Gastrocnemius medialis (tissue), 4 donors: ENCODE measurements around the gene SAMD8. TPM values are rescaled to one million over a fixed set of nuclear protein-coding genes. Genes with fewer than 3 reads are reported as not detected.
A peak's percentile ranks its signal among the peaks of the same experiment; 100 is the strongest.
"Not testable (repeated sequence)": the region's sequence is repeated elsewhere in the genome, so short reads cannot be mapped to it uniquely, and the experiment has no call there.

Experiments
- ATAC-seq, 2 donors: fragments of 150-250 bp; one replicate each; pipeline ENCODE4 v1.9.1; 2016
- DNase-seq, 2 donors: peaks; one replicate each; pipeline ENCODE4 v3.0.0-alpha.2; 2019
- H3K27ac ChIP-seq, 4 donors: fragments of 200-600 bp; sonication (generic); 1 replicate in 1 of 4; 2 replicates in 3 of 4; pipeline ENCODE4 v1.5.1; 2016 to 2018; ENCODE audit warnings: mild to moderate bottlenecking in 2 of 4, moderate library complexity in 1 of 4
- H3K27me3 ChIP-seq, 3 donors: fragments of 200-600 bp; sonication (generic) in 2 of 3; 1 replicate in 1 of 3; 2 replicates in 2 of 3; pipeline versions ENCODE4 v1.5.1 to v1.6.0; 2016 to 2019; ENCODE audit warnings: mild to moderate bottlenecking in 1 of 3, moderate library complexity in 1 of 3
- H3K36me3 ChIP-seq, 2 donors: fragments of 200-600 bp; sonication (generic) in 1 of 2; one replicate each; pipeline ENCODE4 v1.5.1; 2017 to 2018
- H3K4me1 ChIP-seq, 2 donors: fragments of 200-600 bp; sonication (generic) in 1 of 2; one replicate each; pipeline ENCODE4 v1.5.1; 2016 to 2017; ENCODE audit warnings: mild to moderate bottlenecking in 2 of 2
- H3K4me3 ChIP-seq, 4 donors: fragments of 200-600 bp; sonication (generic) in 3 of 4; 1 replicate in 1 of 4; 2 replicates in 3 of 4; pipeline ENCODE4 v1.5.1; 2016 to 2019; ENCODE audit warnings: mild to moderate bottlenecking in 2 of 4
- H3K9me3 ChIP-seq, 3 donors: fragments of 200-600 bp; sonication (generic) in 2 of 3; 1 replicate in 1 of 3; 2 replicates in 2 of 3; pipeline ENCODE4 v1.5.1; 2016 to 2019
- CTCF ChIP-seq, 5 experiments: fragments of 450-650 bp in 3 of 5; fragments of 200-600 bp in 2 of 5; sonication (generic) in 2 of 5; IDR thresholded peaks in 4 of 5; conservative IDR thresholded peaks in 1 of 5; 1 replicate in 4 of 5; 2 replicates in 1 of 5; pipeline ENCODE4 v1.5.1; 2016 to 2019; ENCODE audit warnings: antibody characterized with exemption in 5 of 5, mild to moderate bottlenecking in 3 of 5, moderate library complexity in 3 of 5
- POLR2A ChIP-seq, 2 donors: fragments of 450-650 bp; IDR thresholded peaks; one replicate each; pipeline ENCODE4 v1.6.1; 2017; ENCODE audit warnings: antibody characterized with exemption in 2 of 2, mild to moderate bottlenecking in 2 of 2, moderate library complexity in 2 of 2
- in situ Hi-C, 4 donors: fragments of 200-750 bp; cut with MboI; loops; one replicate each; pipeline versions ENCODE4 v1.15.0 to v1.8.0; 2017; ENCODE audit warnings: low sequenced_read_pairs in 4 of 4
- intact Hi-C: fragments of 100-400 bp; cut with DNase I; formaldehyde crosslinking; loops from one replicate; pipeline ENCODE4 v1.15.1; 2023; ENCODE audit warnings: low total_unique reads
- total RNA-seq, 4 donors: library from RNA; depleted of rRNA; stranded (reverse); fragments of >200 nt; gene quantifications; one replicate each; pipeline versions ENCODE4 v1.1.0 to v1.2.3, GENCODE V29; 2016

SAMD8 gene
- total RNA-seq, 4 donors from 2014 or later = 46.2 to 125 (median 68.9) TPM

DNA sequence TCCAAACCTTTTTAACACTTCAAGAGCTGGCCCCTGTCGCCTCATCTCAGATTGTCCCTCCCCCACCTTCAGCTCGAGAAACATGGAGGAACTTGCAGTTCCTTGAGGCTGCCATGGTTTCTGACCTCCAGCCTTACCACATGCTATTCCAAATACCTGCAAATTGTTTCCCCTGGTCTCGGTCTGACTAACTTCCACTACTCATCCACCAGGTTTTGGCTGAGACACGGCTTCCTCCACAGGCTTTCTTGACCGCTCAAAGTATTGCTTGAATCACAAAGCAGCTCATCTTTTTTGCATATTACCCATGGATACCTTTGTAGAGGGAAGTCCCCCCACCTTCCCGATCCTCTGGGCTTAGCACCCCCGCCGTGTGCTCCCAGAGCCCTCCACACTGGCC is 5.2 kb upstream of the SAMD8 start:
- no peak for ATAC-seq
- Histone ChIP-seq H3K4me1 (peaks cover 76 to 80% of the 10 kb centered on the region in 2 donors), H3K36me3 (no peaks in the 10 kb centered on the region), H3K9me3 (no peaks in the 10 kb centered on the region), H3K4me3 (peak overlapping the region in 1 of 4 donors; percentile 63), H3K27ac (peak overlapping the region; percentile 97 to 100 (median 98)), H3K27me3 (no peaks in the 10 kb centered on the region)
- TF ChIP-seq CTCF (IDR thresholded peaks at IDR 0.05 in 4 of 5, conservative IDR thresholded peaks at IDR 0.05 in 1 of 5) = no peak
- TF ChIP-seq POLR2A (IDR thresholded peaks at IDR 0.05) = no peak
- DNase-seq = peak in 1 of 2 donors; percentile 8
- intact Hi-C loops (loop anchor here (10.0 kb wide), 1 partner anchor 951 kb away; the partner anchor contains the start of genes ADK and AP3M1), in situ Hi-C loops (loop anchor here in 1 of 4 donors (10.0 kb wide), 1 partner anchor 841 kb away; no protein-coding TSS in a partner anchor)

- peak overlapping the region; percentile 97 to 100 (median 98) for H3K27ac ChIP-seq
- not testable (repeated sequence) for ATAC-seq, H3K27me3 ChIP-seq, H3K9me3 ChIP-seq, H3K36me3 ChIP-seq
- in situ Hi-C loops = loop anchor here in 1 of 4 donors (10.0 kb wide), 1 partner anchor 842 kb away; no protein-coding TSS in a partner anchor
- DNase-seq = peak in 1 of 2 donors; percentile 9
- peak overlapping the region; percentile 52 to 64 (median 61) for H3K4me3 ChIP-seq
- intact Hi-C loops = loop anchor here (10.0 kb wide), 1 partner anchor 952 kb away; the partner anchor contains the start of genes ADK and AP3M1
- peaks cover 71 to 74% of the 10 kb centered on the region in 2 donors for H3K4me1 ChIP-seq
Observed at GRCh38 chr10:75106891-75107290, 4.6 kb upstream of the SAMD8 start.

- Histone ChIP-seq H3K4me1 (peaks cover 68 to 71% of the 10 kb centered on the region in 2 donors), H3K27me3 (no peaks in the 10 kb centered on the region), H3K4me3 (peak overlapping the region; percentile 52 to 64 (median 61)), H3K9me3 (no peaks in the 10 kb centered on the region), H3K36me3 (no peaks in the 10 kb centered on the region), H3K27ac (peak overlapping the region; percentile 97 to 100 (median 98))
- DNase-seq (peak in 1 of 2 donors; percentile 71), ATAC-seq (peak; percentile 5 to 34)
- intact Hi-C loops = loop anchor here (2.0 to 10.0 kb wide), 2 partner anchors 219 to 953 kb away; partner anchors contain the start of genes ADK and AP3M1
- in situ Hi-C loops = loop anchor here in 1 of 4 donors (10.0 kb wide), 1 partner anchor 843 kb away; no protein-coding TSS in a partner anchor
- TF ChIP-seq CTCF (IDR thresholded peaks at IDR 0.05 in 4 of 5, conservative IDR thresholded peaks at IDR 0.05 in 1 of 5) = no peak
- TF ChIP-seq POLR2A (IDR thresholded peaks at IDR 0.05) = no peak
Observed at GRCh38 chr10:75107756-75108683, 3.4 kb upstream of the SAMD8 start.

DNA sequence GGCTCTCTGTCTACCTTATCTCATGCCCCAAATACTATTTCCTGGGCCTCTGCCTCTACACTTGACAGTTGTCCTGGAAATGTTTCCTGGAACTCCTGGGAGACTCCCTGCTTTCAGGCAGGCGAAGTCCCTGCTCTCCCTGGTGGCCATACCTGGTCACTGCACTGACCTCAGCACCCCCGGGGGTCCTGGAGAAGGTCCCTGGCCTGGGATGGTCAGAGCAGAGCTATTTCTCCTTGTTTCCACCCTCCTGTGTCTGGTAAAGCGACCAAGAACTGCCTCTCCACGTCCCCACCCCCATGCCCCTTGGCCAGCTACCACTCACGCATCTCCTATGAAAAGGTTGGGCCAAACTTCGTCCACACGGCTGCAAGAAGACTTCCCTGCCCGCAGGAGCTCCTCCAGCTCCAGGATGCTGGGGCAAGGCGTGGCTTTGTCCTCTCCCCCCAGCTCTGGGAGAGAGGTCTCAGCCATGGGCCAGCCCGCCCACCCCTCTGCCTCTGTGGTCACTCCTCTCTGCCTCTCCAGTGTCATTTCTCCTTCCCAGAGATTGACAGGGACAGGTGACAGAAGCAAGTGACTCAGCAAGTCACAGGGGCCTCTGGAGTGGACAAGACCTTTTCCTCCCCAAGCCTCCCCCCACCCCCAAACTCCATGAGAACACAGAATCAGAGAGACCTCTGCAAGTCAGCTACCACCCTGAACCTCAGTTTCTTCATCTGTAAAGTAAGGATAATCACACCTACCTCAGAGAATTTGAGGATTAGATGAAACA is 2.6 kb upstream of the SAMD8 start:
- peak; percentile 73 to 95 (median 85) for TF ChIP-seq CTCF (IDR thresholded peaks at IDR 0.05 in 4 of 5, conservative IDR thresholded peaks at IDR 0.05 in 1 of 5)
- peak; percentile 88 to 94 for TF ChIP-seq POLR2A (IDR thresholded peaks at IDR 0.05)
- Histone ChIP-seq H3K27ac (peak overlapping the region; percentile 97 to 100 (median 98)), H3K36me3 (no peaks in the 10 kb centered on the region), H3K9me3 (no peaks in the 10 kb centered on the region), H3K4me3 (peak overlapping the region; percentile 52 to 64 (median 61)), H3K27me3 (no peaks in the 10 kb centered on the region), H3K4me1 (peaks cover 68 to 70% of the 10 kb centered on the region in 2 donors)
- in situ Hi-C loops = loop anchor here in 1 of 4 donors (10.0 kb wide), 1 partner anchor 844 kb away; no protein-coding TSS in a partner anchor
- ATAC-seq = peak; percentile 69 to 76
- peak; percentile 85 to 96 for DNase-seq
- intact Hi-C loops = loop anchor here (2.0 to 10.0 kb wide), 2 partner anchors 220 to 954 kb away; partner anchors contain the start of genes ADK and AP3M1
